AG09319 (cell line): ENCODE data around the gene TIGD4.
"Not testable (repeated sequence)": the region's sequence is repeated elsewhere in the genome, so short reads cannot be mapped to it uniquely, and the experiment has no call there.

Experiments used
- DNase-seq: peaks from one replicate; pipeline ENCODE4 v3.0.0-alpha.2; 2010; ENCODE audit warnings: low read depth; ENCODE audit errors: extremely low read depth
- TF ChIP-seq, protein P1 (sequence below): IDR thresholded peaks from 2 replicates; pipeline ENCODE4 v1.5.1; 2011; ENCODE audit warnings: low read depth, mild to moderate bottlenecking, inconsistent platforms, low read length, moderate library complexity

The TIGD4 gene

DNA sequence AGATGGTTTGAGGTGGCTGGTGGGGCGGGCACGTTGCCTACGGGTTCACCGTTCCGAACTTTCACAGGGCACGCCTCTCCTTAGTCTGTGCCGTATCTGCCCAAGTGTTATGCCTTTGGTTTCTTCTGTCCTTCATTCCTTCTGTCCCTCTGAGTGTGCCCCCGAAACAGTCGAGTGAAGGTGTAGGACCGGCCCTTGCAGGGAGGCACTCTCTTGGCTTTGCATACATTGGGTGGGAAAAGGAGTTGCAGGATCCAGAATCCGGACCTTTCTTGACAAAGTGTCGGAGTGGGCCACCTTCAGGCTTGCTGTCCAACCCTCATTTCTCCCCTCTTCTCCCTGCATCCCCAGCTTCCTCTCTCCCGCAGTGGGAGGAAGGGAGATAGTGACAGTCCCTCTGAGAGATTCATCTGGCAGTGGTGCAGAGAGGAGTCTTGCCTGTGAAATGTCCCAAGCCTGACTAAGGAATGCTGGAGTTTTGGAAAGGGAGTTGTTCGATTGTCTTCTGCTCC is 793 bp upstream of the TIGD4 start:
- TF ChIP-seq, protein P1, sequence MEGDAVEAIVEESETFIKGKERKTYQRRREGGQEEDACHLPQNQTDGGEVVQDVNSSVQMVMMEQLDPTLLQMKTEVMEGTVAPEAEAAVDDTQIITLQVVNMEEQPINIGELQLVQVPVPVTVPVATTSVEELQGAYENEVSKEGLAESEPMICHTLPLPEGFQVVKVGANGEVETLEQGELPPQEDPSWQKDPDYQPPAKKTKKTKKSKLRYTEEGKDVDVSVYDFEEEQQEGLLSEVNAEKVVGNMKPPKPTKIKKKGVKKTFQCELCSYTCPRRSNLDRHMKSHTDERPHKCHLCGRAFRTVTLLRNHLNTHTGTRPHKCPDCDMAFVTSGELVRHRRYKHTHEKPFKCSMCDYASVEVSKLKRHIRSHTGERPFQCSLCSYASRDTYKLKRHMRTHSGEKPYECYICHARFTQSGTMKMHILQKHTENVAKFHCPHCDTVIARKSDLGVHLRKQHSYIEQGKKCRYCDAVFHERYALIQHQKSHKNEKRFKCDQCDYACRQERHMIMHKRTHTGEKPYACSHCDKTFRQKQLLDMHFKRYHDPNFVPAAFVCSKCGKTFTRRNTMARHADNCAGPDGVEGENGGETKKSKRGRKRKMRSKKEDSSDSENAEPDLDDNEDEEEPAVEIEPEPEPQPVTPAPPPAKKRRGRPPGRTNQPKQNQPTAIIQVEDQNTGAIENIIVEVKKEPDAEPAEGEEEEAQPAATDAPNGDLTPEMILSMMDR: no peak

DNA sequence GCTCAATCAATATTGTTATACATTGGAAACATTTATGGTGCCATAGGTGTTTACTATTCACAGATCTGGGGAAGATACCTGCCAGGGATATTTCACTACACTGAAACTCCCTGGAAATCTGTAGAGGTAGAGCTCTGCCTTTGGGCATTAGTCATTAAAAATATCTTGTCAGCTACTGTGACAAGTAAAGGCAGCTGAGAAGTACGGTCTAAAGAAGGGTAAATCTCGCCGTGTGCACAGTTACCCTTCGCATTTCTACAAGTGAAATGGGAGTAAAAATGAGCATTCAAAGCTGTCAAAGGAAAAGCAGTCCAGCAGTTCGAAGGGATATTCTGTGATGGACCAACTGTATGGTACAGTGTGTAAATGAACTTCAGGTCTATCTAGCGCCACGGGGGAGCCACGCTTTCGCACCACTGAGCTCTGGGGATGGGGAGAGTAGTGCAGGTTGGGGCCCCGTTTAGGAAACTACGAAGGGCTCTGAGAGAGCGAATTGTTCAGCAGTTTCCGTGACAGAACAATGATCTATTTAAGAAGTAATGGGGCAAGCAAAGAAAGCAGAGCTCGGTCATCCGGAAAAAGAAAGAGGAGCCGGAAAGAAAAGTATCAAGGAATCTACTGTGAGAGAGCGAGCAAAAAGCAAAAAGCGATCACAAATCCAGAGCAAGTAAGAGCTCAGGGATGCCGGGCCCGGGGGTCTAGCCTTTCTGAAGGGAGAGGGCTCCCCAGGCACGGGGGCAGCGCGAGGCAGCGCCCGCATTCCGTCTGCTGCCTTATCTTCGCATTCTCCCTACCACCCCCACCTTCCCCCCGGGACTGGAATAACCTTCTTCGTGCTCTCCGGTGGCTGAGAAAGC is 646 bp downstream of the TIGD4 start:
- TF ChIP-seq, protein P1: no peak
- no peak for DNase-seq

More for the DNA sequence above, 793 bp upstream of the TIGD4 start:
- DNase-seq: no peak

DNA sequence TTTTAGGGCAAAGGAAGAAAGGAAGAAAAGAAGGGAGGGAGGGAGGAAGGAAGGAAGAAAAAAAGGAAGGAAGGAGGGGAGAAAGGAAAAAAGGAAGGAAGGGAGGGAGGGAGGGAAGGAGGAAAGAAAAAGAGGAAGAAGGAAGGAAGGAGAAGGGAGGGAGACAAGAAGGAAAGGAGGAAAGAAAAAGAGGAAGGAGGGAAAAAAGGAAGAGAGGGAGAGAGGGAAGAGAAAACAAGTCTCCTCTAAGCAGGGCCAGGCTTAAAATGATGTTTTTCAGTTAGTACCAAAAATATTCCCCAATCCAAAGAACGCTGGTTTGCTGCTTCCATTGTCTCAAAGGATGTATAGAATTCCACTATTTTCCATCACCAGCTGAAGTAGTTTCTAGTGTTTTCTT is 2.0 kb downstream of the TIGD4 start:
- TF ChIP-seq, protein P1: no peak
- no peak for DNase-seq

DNA sequence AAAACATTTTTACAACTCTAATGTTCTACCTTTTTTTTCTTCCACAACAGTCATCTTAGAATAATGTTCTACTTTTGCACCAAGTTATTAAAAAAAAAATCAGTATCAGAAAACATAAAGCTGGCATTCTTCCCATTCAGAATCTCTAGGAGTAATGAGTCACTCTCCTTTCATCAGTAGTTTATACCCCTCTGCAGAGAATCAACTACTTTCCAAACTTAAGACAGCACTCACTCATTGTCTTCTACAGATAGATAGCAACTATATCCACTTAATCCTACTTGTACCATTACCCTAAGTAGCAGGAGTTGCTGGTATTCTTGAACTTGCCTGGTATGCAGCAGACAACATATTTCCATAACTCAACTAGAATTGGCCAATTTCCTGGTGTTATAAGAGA is 3.2 kb downstream of the TIGD4 start:
- no peak for DNase-seq
- TF ChIP-seq, protein P1: no peak

DNA sequence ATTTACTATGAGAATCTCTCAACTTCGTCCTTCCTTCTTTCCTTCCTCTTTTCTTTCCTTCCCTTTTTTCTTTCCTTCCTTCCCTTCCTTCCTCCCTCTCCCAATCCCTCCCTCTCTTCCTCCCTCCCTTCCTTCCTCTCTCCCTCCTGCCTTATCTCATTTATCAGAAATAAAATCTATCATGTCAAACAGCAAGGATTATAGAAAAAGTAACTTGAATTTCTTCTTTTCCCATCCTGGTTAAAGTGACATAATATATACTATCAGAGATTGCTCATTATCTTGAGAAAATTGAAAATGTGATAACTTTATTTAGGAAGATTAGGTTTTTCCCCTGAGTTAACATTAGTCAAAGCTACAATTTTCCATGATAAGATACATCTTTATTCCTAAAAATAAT is 5.6 kb downstream of the TIGD4 start:
- no peak for DNase-seq
- TF ChIP-seq, protein P1: no peak

DNA sequence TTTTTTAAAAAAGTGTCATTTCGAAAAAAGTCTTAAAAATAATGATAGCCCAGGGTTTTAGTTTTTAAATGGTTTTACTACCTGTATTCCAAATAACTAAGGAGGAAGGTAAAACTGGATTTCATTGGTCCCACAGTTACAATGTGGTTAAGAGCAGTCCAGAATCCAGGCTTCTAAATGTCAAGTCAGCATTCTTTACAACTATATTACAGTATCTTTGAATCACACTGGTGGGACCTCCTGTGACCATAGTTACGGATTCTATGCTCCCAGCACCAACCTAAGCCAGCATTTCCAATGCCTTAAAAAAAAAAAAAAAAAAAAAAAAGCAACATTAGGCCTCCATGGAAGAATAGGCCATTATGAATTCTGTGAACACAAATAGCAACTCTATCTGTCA is 6.2 kb downstream of the TIGD4 start:
- DNase-seq: no peak
- TF ChIP-seq, protein P1: no peak

DNA sequence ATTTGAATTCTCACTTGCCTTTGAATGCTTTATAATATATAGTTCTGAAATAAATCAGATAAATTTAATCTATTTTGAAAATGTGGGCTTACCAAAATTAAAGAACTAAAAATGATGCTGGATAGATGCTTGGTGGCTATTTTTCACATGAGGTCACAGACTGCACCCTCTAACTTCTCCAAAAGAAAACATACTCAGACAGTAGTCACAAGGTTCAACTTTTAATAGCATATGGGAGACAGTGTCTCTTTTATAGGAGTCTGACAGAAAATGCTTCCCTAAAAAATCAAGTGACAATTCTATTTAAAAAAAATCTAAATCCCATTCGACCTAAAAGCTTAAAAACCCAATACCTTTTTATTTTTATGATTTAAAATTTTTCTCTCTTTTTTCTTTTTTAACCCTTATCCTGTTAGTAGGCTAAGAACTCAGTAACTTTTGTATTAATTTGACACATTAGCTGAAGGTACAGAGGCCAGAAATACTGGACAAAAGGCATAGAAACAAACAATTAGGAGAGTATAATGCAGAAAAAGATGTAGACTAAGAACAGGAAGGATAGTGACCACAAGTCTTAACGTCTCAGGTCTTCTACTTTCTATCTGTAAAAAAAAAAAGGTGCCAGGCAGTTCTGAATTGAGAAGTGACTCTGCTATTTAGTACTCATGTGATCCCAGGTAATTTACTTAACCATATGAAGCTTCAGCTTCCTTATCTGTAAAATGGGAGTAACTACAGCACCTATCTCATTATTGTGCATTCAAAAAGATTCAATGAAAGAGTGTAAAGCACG is 7.6 kb downstream of the TIGD4 start:
- DNase-seq: no peak
- TF ChIP-seq, protein P1: no peak

DNA sequence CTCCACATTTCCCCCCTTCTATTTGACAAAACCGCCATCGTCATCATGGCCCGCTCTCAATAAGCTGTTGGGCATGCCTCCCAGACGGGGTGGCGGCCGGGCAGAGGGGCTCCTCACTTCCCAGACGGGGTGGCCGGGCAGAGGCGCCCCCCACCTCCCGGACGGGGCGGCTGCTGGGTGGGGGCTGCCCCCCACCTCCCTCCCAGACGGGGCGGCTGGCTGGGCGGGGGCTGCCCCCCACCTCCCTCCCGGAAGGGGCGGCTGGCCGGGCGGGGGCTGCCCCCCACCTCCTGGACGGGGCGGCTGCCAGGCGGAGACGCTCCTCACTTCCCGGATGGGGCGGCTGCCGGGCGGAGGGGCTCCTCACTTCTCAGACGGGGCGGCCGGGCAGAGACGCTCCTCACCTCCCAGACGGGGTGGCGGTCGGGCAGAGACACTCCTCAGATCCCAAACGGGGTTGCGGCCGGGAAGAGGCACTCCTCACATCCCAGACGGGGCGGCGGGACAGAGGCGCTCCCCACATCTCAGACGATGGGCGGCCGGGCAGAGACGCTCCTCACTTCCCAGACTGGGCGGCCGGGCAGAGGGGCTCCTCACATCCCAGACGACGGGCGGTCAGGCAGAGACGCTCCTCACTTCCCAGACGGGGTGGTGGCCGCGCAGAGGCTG is 14.3 kb downstream of the TIGD4 start:
- DNase-seq: not testable (repeated sequence)
